ENCODE data around the gene PCED1B. TPM values are rescaled to one million over a fixed set of nuclear protein-coding genes. Genes with fewer than 3 reads are reported as not detected.

The PCED1B gene
- total RNA-seq, 2 donors from 2014 or later = 2.5 to 7.0 TPM

DNA sequence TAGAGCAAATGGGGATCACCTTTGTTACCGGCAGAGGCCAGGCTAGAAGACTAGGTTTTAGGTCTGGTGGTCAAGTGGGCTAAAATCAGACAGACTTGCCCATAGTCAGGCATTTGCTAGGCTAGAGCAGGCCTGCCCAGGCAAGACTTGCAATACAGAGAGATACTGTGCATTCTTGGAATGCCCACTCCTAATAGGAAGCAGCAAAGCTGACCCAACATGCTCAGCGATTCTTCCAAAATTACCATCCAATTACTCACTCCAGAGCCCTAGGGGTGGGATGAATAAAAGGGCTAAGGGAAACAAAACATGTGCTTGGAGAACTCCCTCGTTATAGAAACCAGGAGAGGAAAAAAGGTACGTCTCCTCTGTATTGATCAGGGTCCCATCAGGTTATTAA lies 188.2 kb downstream of the PCED1B start:
- Histone ChIP-seq H3K4me1 (ENCODE audit: control insufficient read depth, insufficient read depth, low read length) (peaks cover 4% of the 10 kb centered on the region), H3K9ac (ENCODE audit: extremely low read depth, low read length, poor library complexity, severe bottlenecking) (no peak overlapping the region), H3K36me3 (ENCODE audit: control insufficient read depth, insufficient read depth, low read length) (no peaks in the 10 kb centered on the region), H3K4me3 (ENCODE audit: low read length) (no peak overlapping the region), H3K27ac (ENCODE audit: low read depth, low read length) (no peak overlapping the region), H3K9me3 (ENCODE audit: control insufficient read depth, low read length) (no peaks in the 10 kb centered on the region), H3K27me3 (ENCODE audit: control insufficient read depth, insufficient read depth, low read length, poor library complexity, severe bottlenecking) (no peaks in the 10 kb centered on the region)
- no peak for DNase-seq
- Mint-ChIP-seq H3K36me3 (ENCODE audit: low read depth) (no peaks in the 10 kb centered on the region), H3K9me3 (peaks cover 2% of the 10 kb centered on the region), H3K4me1 (peaks cover 10% of the 10 kb centered on the region), H3K27me3 (ENCODE audit: insufficient read depth) (peaks cover 4% of the 10 kb centered on the region), H3K4me3 (no peak overlapping the region), H3K27ac (no peak overlapping the region)
- WGBS, 2 experiments (ENCODE audit: insufficient coverage in 1 of 2, insufficient read length in 1 of 2) = 86 to 100% methylated on average over 2 to 4 of the region's 4 CpGs
- TF ChIP-seq, protein P1, sequence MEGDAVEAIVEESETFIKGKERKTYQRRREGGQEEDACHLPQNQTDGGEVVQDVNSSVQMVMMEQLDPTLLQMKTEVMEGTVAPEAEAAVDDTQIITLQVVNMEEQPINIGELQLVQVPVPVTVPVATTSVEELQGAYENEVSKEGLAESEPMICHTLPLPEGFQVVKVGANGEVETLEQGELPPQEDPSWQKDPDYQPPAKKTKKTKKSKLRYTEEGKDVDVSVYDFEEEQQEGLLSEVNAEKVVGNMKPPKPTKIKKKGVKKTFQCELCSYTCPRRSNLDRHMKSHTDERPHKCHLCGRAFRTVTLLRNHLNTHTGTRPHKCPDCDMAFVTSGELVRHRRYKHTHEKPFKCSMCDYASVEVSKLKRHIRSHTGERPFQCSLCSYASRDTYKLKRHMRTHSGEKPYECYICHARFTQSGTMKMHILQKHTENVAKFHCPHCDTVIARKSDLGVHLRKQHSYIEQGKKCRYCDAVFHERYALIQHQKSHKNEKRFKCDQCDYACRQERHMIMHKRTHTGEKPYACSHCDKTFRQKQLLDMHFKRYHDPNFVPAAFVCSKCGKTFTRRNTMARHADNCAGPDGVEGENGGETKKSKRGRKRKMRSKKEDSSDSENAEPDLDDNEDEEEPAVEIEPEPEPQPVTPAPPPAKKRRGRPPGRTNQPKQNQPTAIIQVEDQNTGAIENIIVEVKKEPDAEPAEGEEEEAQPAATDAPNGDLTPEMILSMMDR (conservative IDR thresholded peaks at IDR 0.05) = no peak

DNA sequence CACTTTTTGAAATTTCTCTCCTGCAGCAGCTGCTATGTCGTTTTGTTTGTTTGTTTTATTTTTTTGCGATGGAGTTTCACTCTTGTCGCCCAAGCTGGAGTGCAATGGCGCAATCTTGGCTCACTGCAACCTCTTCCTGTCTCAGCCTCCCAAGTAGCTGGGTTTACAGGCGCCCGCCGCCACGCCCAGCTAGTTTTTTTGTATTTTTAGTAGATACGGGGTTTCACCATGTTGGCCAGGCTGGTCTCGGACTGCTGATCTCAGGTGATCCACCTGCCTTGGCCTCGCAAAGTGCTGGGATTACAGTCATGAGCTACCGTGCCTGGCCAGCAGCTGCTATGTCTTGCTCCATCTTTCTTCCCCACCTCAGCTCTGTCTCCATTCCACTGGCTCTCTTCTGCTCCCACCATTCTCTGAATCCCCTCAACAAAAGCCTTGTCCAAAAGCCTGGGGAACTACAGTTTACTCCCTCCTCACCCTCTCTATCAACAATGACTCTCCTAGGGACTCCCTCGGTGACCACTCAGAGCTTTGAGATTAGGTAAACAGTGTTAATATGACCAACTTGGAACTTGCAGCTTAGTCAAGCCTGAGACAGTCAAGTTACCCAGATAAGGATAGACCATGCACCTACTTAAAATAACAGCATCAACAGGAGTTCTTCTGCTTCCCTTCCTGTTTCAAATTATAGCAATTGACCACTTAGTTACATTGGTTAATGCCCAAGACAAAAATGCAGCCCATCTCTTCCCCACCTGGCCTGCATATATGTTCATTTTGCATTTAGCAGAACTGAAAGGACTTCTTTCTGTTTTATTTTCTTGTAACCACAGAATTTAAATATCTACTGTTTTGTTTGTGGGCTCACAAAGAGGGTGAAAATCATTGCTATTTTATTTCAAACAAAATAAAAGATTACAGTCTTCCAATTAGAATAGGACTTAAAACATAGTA lies 189.4 kb downstream of the PCED1B start:
- Mint-ChIP-seq H3K27me3 (ENCODE audit: insufficient read depth) (peaks cover 4% of the 10 kb centered on the region), H3K4me3 (no peak overlapping the region), H3K9me3 (peaks cover 2% of the 10 kb centered on the region), H3K4me1 (peaks cover 10% of the 10 kb centered on the region), H3K27ac (no peak overlapping the region), H3K36me3 (ENCODE audit: low read depth) (no peaks in the 10 kb centered on the region)
- H3K4me1 ChIP-seq (ENCODE audit: control insufficient read depth, insufficient read depth, low read length) = peaks cover 4% of the 10 kb centered on the region
- no peaks in the 10 kb centered on the region for H3K9me3 ChIP-seq (ENCODE audit: control insufficient read depth, low read length)
- 95 to 99% methylated on average over 9 to 13 of the region's 13 CpGs for WGBS, 2 experiments (ENCODE audit: insufficient coverage in 1 of 2, insufficient read length in 1 of 2)
- no peak overlapping the region for H3K4me3 ChIP-seq (ENCODE audit: low read length)
- H3K9ac ChIP-seq (ENCODE audit: extremely low read depth, low read length, poor library complexity, severe bottlenecking) = no peak overlapping the region
- no peaks in the 10 kb centered on the region for H3K27me3 ChIP-seq (ENCODE audit: control insufficient read depth, insufficient read depth, low read length, poor library complexity, severe bottlenecking)
- no peak overlapping the region for H3K27ac ChIP-seq (ENCODE audit: low read depth, low read length)
- TF ChIP-seq, protein P1 (conservative IDR thresholded peaks at IDR 0.05) = no peak
- DNase-seq = no peak
- no peaks in the 10 kb centered on the region for H3K36me3 ChIP-seq (ENCODE audit: control insufficient read depth, insufficient read depth, low read length)

DNA sequence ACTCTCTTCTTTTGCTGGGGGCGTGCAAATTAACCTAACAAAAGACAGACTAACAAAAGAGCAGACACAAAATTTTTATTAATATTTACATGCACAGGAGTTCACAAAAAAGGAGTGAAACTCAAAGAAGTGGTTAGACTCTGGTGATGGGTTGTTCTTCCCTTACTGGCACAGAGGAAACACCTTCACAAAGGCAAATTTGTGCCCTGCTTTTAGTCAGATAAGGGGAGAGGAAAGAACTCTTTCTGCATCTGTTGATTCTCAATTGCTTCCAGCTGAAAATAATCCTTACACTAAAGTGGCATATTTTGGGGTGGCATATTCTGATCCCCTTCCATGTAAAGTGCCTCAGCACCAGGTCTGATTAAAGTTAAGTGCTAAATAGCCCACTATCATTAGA lies 190.5 kb downstream of the PCED1B start:
- Mint-ChIP-seq H3K27me3 (ENCODE audit: insufficient read depth) (peaks cover 4% of the 10 kb centered on the region), H3K4me1 (peaks cover 10% of the 10 kb centered on the region), H3K36me3 (ENCODE audit: low read depth) (no peaks in the 10 kb centered on the region), H3K27ac (no peak overlapping the region), H3K4me3 (no peak overlapping the region), H3K9me3 (peaks cover 2% of the 10 kb centered on the region)
- Histone ChIP-seq H3K27ac (ENCODE audit: low read depth, low read length) (no peak overlapping the region), H3K36me3 (ENCODE audit: control insufficient read depth, insufficient read depth, low read length) (no peaks in the 10 kb centered on the region), H3K27me3 (ENCODE audit: control insufficient read depth, insufficient read depth, low read length, poor library complexity, severe bottlenecking) (no peaks in the 10 kb centered on the region), H3K4me1 (ENCODE audit: control insufficient read depth, insufficient read depth, low read length) (peaks cover 4% of the 10 kb centered on the region), H3K9me3 (ENCODE audit: control insufficient read depth, low read length) (no peaks in the 10 kb centered on the region), H3K4me3 (ENCODE audit: low read length) (no peak overlapping the region), H3K9ac (ENCODE audit: extremely low read depth, low read length, poor library complexity, severe bottlenecking) (no peak overlapping the region)
- DNase-seq = no peak
- no CpG with 5 or more reads among the region's 1 CpG for WGBS, 2 experiments (ENCODE audit: insufficient coverage in 1 of 2, insufficient read length in 1 of 2)
- TF ChIP-seq, protein P1 (conservative IDR thresholded peaks at IDR 0.05) = no peak

Measured in endodermal cell (in vitro differentiated cells).